SKM-1 (cell line): ENCODE results near the gene SLC12A6.
"Not testable (repeated sequence)": the region's sequence is repeated elsewhere in the genome, so short reads cannot be mapped to it uniquely, and the experiment has no call there.

Experiments used
- DNase-seq: peaks from one replicate; lab custom pipeline; 2025; ENCODE audit not compliant: unreplicated experiment; lab: John Stamatoyannopoulos, UW

SLC12A6 gene

GRCh38 chr15:34206011-34206410, 131.6 kb downstream of the SLC12A6 start:
- DNase-seq: no peak

GRCh38 chr15:34203936-34204335, 133.6 kb downstream of the SLC12A6 start:
- no peak for DNase-seq

- DNase-seq: no peak
These were observed 134.3 kb downstream of the SLC12A6 start for GRCh38 chr15:34203305-34203704.

GRCh38 chr15:34193272-34193671, 144.3 kb downstream of the SLC12A6 start:
- DNase-seq: not testable (repeated sequence)

- DNase-seq: no peak
These were observed 148.9 kb downstream of the SLC12A6 start for GRCh38 chr15:34188711-34189110.

GRCh38 chr15:34185666-34186065, 151.9 kb downstream of the SLC12A6 start:
- DNase-seq: no peak

GRCh38 chr15:34182942-34183341, 154.6 kb downstream of the SLC12A6 start:
- no peak for DNase-seq
